SJSA1 (cell line): Measurements from ENCODE around the gene TUBA1B. TPM values are rescaled to one million over a fixed set of nuclear protein-coding genes. Genes with fewer than 3 reads are reported as not detected.

ENCODE experiments used
- DNase-seq, 2 experiments: peaks; one replicate each; pipeline ENCODE4 v3.0.0-alpha.2; 2015 to 2020; ENCODE audit warnings: low spot score in 2 of 2, low read depth in 1 of 2
- H3K27ac ChIP-seq: fragments of 250-450 bp; sonication (Bioruptor Pico); 2 replicates; pipeline ENCODE4 v1.5.1; 2020; ENCODE audit warnings: mild to moderate bottlenecking, moderate library complexity
- H3K27me3 ChIP-seq: fragments of 250-450 bp; sonication (Bioruptor Pico); replicated peaks from 2 replicates; pipeline ENCODE4 v1.5.1; 2020; ENCODE audit warnings: mild to moderate bottlenecking, moderate library complexity
- H3K36me3 ChIP-seq: fragments of 250-450 bp; sonication (Bioruptor Pico); 2 replicates; pipeline ENCODE4 v1.5.1; 2020; ENCODE audit warnings: mild to moderate bottlenecking
- H3K4me1 ChIP-seq: fragments of 250-450 bp; sonication (Bioruptor Pico); replicated peaks from 2 replicates; pipeline ENCODE4 v1.6.1; 2021; ENCODE audit warnings: mild to moderate bottlenecking
- H3K4me3 ChIP-seq: fragments of 250-450 bp; sonication (Bioruptor Pico); 2 replicates; pipeline ENCODE4 v1.5.1; 2020; ENCODE audit warnings: mild to moderate bottlenecking
- H3K9me3 ChIP-seq: fragments of 250-450 bp; sonication (Bioruptor Pico); replicated peaks from 2 replicates; pipeline ENCODE4 v1.5.1; 2020; ENCODE audit warnings: mild to moderate bottlenecking
- total RNA-seq: library from RNA; depleted of rRNA; stranded (reverse); fragments of >200 nt; shearing (Covaris generic); gene quantifications from 2 replicates; pipeline ENCODE4 v1.2.3, GENCODE V29; 2014

Gene TUBA1B
- total RNA-seq, 1 experiment from 2014 or later = 5,186 TPM

DNA sequence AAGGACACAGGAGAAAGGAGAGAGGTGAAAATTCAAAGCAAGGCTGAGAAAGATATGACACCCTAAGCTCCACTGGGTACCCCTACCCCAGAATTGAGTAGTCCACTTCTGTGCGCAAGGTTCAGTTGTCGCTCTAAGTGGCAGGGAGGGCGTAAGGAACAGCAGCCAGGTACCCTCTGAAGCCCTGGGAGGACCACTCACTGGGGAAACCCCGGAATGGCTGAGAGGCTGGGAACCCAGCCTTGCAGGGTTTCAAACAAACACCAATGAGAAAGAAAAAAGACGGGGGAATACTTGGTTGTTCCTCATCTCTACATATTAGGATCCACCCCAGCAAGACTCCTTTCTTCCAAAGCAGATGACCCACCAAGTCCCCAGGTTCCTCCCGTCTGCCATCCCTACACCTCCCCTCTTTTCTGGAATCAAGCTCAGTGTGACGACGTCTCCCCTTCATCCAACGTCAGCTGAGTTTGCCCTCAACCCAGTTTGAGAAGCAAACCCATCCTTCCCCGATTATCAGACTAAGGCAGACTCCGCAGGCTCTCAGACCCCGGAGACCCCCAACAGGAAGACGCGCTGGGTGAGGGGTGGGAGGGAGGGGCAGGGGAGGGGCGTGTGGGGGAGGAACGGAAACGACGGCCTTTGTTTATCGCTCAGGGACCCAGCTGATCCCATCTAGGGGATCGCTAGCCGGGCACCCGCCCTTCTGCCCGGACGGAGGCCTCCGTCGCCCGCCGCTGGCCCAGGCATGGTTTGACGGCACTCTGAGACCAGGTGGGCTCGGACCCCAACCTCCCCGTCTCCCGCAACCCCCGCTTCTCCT, 21.3 kb downstream of the TUBA1B start:
- no peaks in the 10 kb centered on the region for H3K27me3 ChIP-seq
- H3K4me3 ChIP-seq = peak overlapping the region; percentile 59
- no peaks in the 10 kb centered on the region for H3K9me3 ChIP-seq
- peaks cover 18% of the 10 kb centered on the region for H3K4me1 ChIP-seq
- no peak overlapping the region for H3K27ac ChIP-seq
- DNase-seq = no peak
- peaks cover 8% of the 10 kb centered on the region for H3K36me3 ChIP-seq

- H3K9me3 ChIP-seq = no peaks in the 10 kb centered on the region
- peaks cover 18% of the 10 kb centered on the region for H3K4me1 ChIP-seq
- no peak overlapping the region for H3K27ac ChIP-seq
- DNase-seq = no peak
- H3K27me3 ChIP-seq = no peaks in the 10 kb centered on the region
- peaks cover 13% of the 10 kb centered on the region for H3K36me3 ChIP-seq
- H3K4me3 ChIP-seq = no peak overlapping the region
These were observed 22.2 kb downstream of the TUBA1B start for GRCh38 chr12:49108958-49109404.

DNA sequence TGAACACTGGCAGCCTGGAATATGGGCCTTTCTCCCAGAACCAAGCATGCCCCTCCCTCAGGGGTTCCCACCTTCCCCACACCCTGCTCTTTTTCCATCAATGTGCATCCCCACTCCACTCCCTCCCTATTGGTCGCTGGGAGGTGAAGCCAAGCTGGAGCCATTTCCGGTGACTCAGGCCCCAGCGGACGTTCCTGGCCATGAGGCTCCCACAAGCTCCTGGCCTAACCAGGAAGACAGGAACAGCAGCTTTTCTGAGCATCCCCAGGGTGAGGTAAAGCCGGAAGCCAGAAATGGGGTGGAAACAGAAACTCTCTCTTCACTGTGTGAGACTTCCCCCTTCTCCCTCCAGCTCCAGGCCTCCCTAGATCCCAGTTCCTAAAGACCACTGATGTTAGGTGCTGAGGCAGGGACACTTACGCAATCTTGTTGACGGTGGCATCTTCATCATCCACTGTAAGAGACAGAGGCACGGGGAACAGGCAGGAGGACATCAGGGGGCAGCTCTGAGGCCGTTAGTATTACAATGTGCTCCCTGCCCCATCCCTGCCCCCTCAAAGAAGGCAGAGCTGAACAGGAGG, 25.6 kb downstream of the TUBA1B start:
- H3K36me3 ChIP-seq = peaks cover 27% of the 10 kb centered on the region
- no peak overlapping the region for H3K4me3 ChIP-seq
- H3K9me3 ChIP-seq = no peaks in the 10 kb centered on the region
- H3K27me3 ChIP-seq = no peaks in the 10 kb centered on the region
- no peak for DNase-seq
- H3K4me1 ChIP-seq = peaks cover 13% of the 10 kb centered on the region
- no peak overlapping the region for H3K27ac ChIP-seq

DNA sequence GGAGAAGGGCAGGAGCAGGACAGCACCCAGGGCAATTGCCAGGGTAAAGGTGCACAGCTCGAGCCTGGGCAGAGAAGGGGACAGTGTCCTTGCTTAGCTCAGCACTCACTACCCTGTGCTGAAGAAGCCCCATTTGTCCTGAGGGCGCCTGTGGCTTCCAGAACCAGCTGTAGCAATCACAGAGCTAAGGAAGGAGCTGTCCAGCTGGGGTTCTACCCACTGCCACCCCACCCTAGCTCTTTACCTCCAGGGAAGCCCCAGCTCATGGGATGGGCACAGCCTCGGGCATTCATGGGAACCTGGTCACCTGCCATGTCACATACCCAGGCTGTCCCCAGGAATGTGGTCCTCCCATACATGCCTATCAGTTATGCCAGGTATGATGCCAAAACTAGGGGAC, 26.4 kb downstream of the TUBA1B start:
- H3K36me3 ChIP-seq = peaks cover 32% of the 10 kb centered on the region
- H3K4me1 ChIP-seq = peaks cover 12% of the 10 kb centered on the region
- H3K4me3 ChIP-seq = no peak overlapping the region
- DNase-seq = no peak
- no peaks in the 10 kb centered on the region for H3K27me3 ChIP-seq
- no peaks in the 10 kb centered on the region for H3K9me3 ChIP-seq
- no peak overlapping the region for H3K27ac ChIP-seq

DNA sequence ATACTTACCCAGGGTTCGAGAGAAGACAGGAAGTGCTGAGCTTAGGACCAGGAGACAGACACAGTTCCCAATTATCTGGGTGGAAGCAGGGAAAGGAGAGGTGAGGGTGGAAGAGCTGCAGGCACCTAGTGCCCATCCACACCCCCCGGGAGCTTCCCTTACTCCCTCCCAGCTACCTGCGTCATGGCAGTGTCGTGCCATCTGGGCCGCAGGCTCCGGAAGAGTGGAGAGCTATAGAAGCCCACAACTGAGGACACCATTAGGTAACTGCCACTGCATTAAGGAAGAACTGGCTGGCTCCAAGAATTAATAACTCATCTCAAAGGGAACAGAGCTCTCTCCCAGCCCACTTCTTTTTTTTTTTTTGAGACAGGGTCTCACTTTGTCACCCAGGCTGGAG, 30.8 kb downstream of the TUBA1B start:
- H3K4me1 ChIP-seq = no peaks in the 10 kb centered on the region; the same call in 1 of the 2 replicates
- no peak overlapping the region for H3K27ac ChIP-seq
- H3K9me3 ChIP-seq = no peaks in the 10 kb centered on the region
- H3K27me3 ChIP-seq = peaks cover 3% of the 10 kb centered on the region; the same call in 1 of the 2 replicates
- DNase-seq = no peak
- no peak overlapping the region for H3K4me3 ChIP-seq
- peaks cover 41% of the 10 kb centered on the region for H3K36me3 ChIP-seq

DNA sequence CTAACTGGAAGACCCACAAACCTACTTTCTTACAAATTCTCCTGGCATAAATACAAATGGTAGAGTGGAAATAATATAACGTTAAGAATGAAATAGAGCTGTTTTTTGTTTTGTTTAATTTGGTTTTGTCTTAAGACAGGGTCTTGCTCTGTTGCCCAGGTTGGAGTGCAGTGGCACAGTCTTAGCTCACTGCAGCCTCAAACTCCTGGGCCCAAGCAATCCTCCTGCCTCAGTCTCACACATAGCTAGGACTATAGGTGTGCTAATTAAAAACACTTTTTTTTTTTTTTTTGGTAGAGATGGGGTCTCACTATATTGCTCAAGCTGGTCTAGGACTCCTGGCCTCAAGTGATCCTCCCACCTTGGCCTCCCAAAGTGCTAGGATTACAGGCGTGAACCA, 32.5 kb downstream of the TUBA1B start:
- Histone ChIP-seq H3K27ac (no peak overlapping the region), H3K27me3 (peaks cover 20% of the 10 kb centered on the region), H3K9me3 (no peaks in the 10 kb centered on the region), H3K4me1 (peaks cover 7% of the 10 kb centered on the region), H3K4me3 (no peak overlapping the region), H3K36me3 (peaks cover 29% of the 10 kb centered on the region)
- no peak for DNase-seq

DNA sequence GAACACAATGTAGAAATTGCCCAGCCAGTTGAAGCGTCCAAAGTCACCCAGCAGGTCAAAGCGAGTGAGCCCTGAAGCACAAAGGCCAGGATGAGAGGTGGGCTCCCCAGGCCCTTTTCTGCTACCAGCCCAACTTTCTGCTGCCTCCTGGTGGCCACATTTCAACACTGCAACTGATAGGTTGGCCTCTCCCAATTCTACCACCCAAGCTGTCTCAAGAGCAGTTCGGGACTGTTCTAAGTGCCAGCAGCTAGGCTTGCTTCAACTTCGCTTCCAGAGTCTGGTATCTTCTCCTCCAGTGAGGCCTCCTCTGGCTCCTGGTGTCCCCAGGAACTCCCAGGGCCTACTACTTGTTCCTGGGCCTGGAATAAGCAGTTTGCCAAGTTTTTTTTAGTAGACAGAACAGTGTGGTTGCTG, 33.2 kb downstream of the TUBA1B start:
- Histone ChIP-seq H3K9me3 (no peaks in the 10 kb centered on the region), H3K27ac (no peak overlapping the region), H3K36me3 (peaks cover 26% of the 10 kb centered on the region), H3K4me3 (no peak overlapping the region), H3K27me3 (peaks cover 26% of the 10 kb centered on the region), H3K4me1 (peaks cover 7% of the 10 kb centered on the region)
- DNase-seq = peak; percentile 32 to 54

GRCh38 chr12:49097381-49097780, 33.8 kb downstream of the TUBA1B start:
- H3K4me3 ChIP-seq = no peak overlapping the region
- DNase-seq = no peak
- H3K9me3 ChIP-seq = no peaks in the 10 kb centered on the region

DNA sequence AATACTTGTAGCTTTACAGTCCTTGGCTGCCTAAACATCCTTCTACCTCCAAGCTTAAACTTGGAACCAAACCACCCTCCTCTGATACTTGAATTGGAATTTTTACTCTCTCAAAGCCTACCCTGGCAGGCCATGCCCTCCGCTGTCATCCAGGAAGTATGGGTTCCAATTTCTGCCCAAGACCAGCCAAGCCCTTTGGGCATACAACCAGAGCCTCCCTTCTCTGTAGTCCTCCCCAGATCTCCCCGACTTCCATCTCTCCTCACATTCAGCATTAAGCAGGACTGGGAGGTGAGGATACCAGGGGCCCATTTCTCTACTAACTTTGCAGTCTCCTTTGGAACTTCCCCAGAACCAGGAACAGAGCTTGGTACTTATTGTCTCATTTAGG, 36.2 kb downstream of the TUBA1B start:
- Histone ChIP-seq H3K27ac (no peak overlapping the region), H3K9me3 (no peaks in the 10 kb centered on the region), H3K27me3 (peaks cover 55% of the 10 kb centered on the region), H3K4me1 (peaks cover 19% of the 10 kb centered on the region), H3K4me3 (no peak overlapping the region), H3K36me3 (peaks cover 14% of the 10 kb centered on the region)
- DNase-seq = no peak

More at GRCh38 chr12:49097381-49097780, 33.8 kb downstream of the TUBA1B start:
- H3K36me3 ChIP-seq = peaks cover 26% of the 10 kb centered on the region
- H3K4me1 ChIP-seq = peaks cover 8% of the 10 kb centered on the region
- no peak overlapping the region for H3K27ac ChIP-seq
- peaks cover 33% of the 10 kb centered on the region for H3K27me3 ChIP-seq

- Histone ChIP-seq H3K27me3 (peaks cover 61% of the 10 kb centered on the region), H3K4me1 (peaks cover 24% of the 10 kb centered on the region), H3K4me3 (no peak within 1 kb of the TSS), H3K9me3 (no peaks in the 10 kb centered on the region), H3K27ac (no peak within 1 kb of the TSS), H3K36me3 (peaks cover 11% of the 10 kb centered on the region; the same call in 1 of the 2 replicates)
- DNase-seq = no peak
These were observed 36.8 kb downstream of the TUBA1B start, which contains the start of gene DHH for GRCh38 chr12:49094160-49094974. Gene DHH (minus strand): TSS chr12:49094801. CDS start chr12:49094512, 289 bp downstream.

GRCh38 chr12:49093792-49094159, 37.4 kb downstream of the TUBA1B start:
- H3K9me3 ChIP-seq = no peaks in the 10 kb centered on the region
- no peak overlapping the region for H3K27ac ChIP-seq
- H3K4me3 ChIP-seq = no peak overlapping the region
- peaks cover 11% of the 10 kb centered on the region; the same call in 1 of the 2 replicates for H3K36me3 ChIP-seq
- H3K27me3 ChIP-seq = peaks cover 66% of the 10 kb centered on the region
- no peak for DNase-seq
- peaks cover 24% of the 10 kb centered on the region for H3K4me1 ChIP-seq

- peaks cover 32% of the 10 kb centered on the region for H3K4me1 ChIP-seq
- H3K27ac ChIP-seq = no peak overlapping the region
- no peak overlapping the region for H3K4me3 ChIP-seq
- no peaks in the 10 kb centered on the region for H3K9me3 ChIP-seq
- DNase-seq = no peak
- H3K36me3 ChIP-seq = peaks cover 11% of the 10 kb centered on the region; the same call in 1 of the 2 replicates
- peaks cover 71% of the 10 kb centered on the region for H3K27me3 ChIP-seq
These were observed 38.3 kb downstream of the TUBA1B start for GRCh38 chr12:49092816-49093406.

DNA sequence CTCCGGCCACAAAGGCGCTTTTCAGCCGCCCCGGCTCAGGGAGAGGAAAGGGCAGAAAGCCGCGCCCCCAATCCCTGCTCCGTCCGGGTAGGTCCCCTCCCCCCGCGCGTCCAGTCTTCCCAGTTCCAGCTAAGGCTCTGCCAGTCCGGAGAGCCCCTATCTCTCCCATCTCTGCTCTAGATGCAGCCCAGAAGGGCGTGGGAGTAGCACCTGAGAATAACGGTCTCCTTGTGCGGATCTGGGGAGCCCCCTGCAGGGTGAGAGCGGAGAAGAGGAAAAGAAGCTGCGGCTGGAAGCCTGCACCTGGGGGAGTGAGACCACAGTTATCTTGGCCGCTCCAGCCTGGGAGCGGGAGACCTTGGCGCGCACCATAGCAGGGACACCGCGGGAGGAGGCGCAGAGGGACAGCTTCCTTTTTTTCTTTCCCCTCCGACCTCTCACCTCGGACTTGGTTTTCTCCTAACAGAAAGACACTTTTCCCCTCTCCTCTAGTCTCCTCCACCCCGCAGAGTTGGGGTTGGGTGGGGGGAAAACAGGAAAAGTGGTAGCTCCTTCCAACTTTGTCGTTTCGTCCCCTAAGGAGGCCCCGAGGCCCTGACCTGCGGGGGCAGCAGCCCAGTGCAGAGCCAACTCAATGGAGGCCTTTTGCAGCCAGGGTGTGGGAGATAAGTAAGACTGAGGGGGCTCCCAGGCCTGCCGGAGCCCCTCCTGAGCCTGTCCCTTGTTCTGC, 38.9 kb downstream of the TUBA1B start:
- Histone ChIP-seq H3K27me3 (peaks cover 71% of the 10 kb centered on the region), H3K36me3 (peaks cover 5% of the 10 kb centered on the region; the same call in 1 of the 2 replicates), H3K4me1 (peaks cover 33% of the 10 kb centered on the region), H3K4me3 (no peak overlapping the region), H3K9me3 (no peaks in the 10 kb centered on the region), H3K27ac (no peak overlapping the region)
- peak; percentile 22 to 50 for DNase-seq
